Transverse colon (tissue), 4 donors: ENCODE measurements around the gene PTH1R. TPM values are rescaled to one million over a fixed set of nuclear protein-coding genes. Genes with fewer than 3 reads are reported as not detected.

Source experiments
- DNase-seq: peaks from one replicate; pipeline ENCODE4 v3.0.0-alpha.2; 2019
- H3K27ac ChIP-seq, 4 donors: fragments of 200-600 bp; sonication (generic); 2 replicates each; pipeline ENCODE4 v1.5.1; 2016 to 2018; ENCODE audit warnings: inconsistent platforms in 4 of 4
- H3K27me3 ChIP-seq: fragments of 200-600 bp; sonication (generic); 2 replicates; pipeline ENCODE4 v1.5.1; 2017; ENCODE audit warnings: inconsistent platforms
- H3K36me3 ChIP-seq, 4 donors: fragments of 200-600 bp; sonication (generic); 2 replicates each; pipeline ENCODE4 v1.5.1; 2017 to 2019; ENCODE audit warnings: inconsistent platforms in 4 of 4
- H3K4me1 ChIP-seq, 4 donors: fragments of 200-600 bp; sonication (generic); 2 replicates each; pipeline ENCODE4 v1.5.1; 2017 to 2020; ENCODE audit warnings: inconsistent platforms in 4 of 4
- H3K4me3 ChIP-seq, 4 donors: fragments of 200-600 bp; sonication (generic); 1 replicate in 1 of 4; 2 replicates in 3 of 4; pipeline versions ENCODE4 v1.5.1 to v1.6.1; 2017 to 2019; ENCODE audit warnings: inconsistent platforms in 4 of 4
- H3K9me3 ChIP-seq, 2 donors: fragments of 200-600 bp; sonication (generic); 2 replicates each; pipeline ENCODE4 v1.5.1; 2017 to 2019; ENCODE audit warnings: inconsistent platforms in 2 of 2
- EP300 ChIP-seq: sonication (generic); formaldehyde crosslinking; IDR thresholded peaks from one replicate; pipeline ENCODE4 v1.6.1; 2017; ENCODE audit warnings: antibody characterized with exemption, low read depth
- POLR2A ChIP-seq: fragments of 450-650 bp; IDR thresholded peaks from one replicate; pipeline ENCODE4 v1.6.1; 2016; ENCODE audit warnings: antibody characterized with exemption, mild to moderate bottlenecking, moderate library complexity
- POLR2AphosphoS5 ChIP-seq, 3 donors: sonication (generic); formaldehyde crosslinking; IDR thresholded peaks; one replicate each; pipeline ENCODE4 v1.6.1; 2016; ENCODE audit warnings: antibody characterized with exemption in 3 of 3
- WGBS, 2 donors: methylation state at CpG; one replicate each; pipeline ENCODE4 v1.1.5; 2018; ENCODE audit warnings: low coverage in 1 of 2; 5-methylcytosine and 5-hydroxymethylcytosine counted together
- in situ Hi-C, 4 donors: fragments of 200-750 bp; cut with MboI; loops; one replicate each; pipeline versions ENCODE4 v1.15.0 to v1.15.1; 2017; ENCODE audit warnings: low sequenced_read_pairs in 3 of 4, low pct_ligation_motif_present in 1 of 4, low pct_unique_long_range_greater_than_20kb in 1 of 4
- intact Hi-C: fragments of 100-400 bp; cut with DNase I; formaldehyde crosslinking; loops from one replicate; pipeline ENCODE4 v1.15.1; 2023; ENCODE audit warnings: low total_unique reads
- total RNA-seq, 4 donors: library from RNA; depleted of rRNA; stranded (reverse); fragments of >200 nt; gene quantifications; one replicate each; pipeline ENCODE4 v1.1.0, GENCODE V29; 2016
- TF ChIP-seq, protein P1 (sequence below), 5 experiments: fragments of 200-600 bp in 3 of 5; fragments of 450-650 bp in 2 of 5; sonication (generic) in 3 of 5; IDR thresholded peaks; 1 replicate in 2 of 5; 2 replicates in 3 of 5; pipeline ENCODE4 v1.5.1; 2016 to 2017; ENCODE audit warnings: antibody characterized with exemption in 5 of 5, inconsistent platforms in 3 of 5, mild to moderate bottlenecking in 2 of 5, moderate library complexity in 1 of 5

The PTH1R gene
- total RNA-seq, 4 donors from 2014 or later, result 0.60 to 2.5 (median 1.4) TPM; not detected in 1

DNA sequence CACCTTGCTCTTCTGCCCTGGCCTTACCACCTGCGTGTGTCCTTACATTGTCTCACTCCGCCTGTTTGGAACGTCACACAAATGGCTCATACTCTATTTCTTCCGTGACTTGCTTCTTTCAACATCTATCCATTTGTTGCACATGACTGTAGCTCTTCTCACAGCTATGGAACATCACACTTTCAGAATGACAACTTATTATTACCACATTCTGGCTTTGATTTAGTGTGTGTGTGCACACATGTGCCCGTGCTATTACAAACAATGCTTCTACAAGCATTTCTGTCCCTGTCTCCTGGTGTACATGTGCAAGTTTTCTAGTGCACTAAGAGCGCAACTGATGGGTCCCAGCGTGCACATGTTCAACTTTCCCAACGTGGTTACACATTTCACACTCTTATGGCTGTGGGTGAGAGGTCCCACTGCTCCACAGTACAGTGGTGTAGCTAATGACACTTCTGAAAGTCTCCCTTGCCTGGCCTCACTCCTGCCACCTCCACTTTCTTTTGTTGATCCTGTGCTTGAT is 37.8 kb downstream of the PTH1R start:
- Histone ChIP-seq H3K36me3 (peaks cover 0 to 23% (median 2%) of the 10 kb centered on the region in 4 donors), H3K4me3 (no peak overlapping the region), H3K27ac (no peak overlapping the region), H3K27me3 (no peaks in the 10 kb centered on the region), H3K4me1 (peaks cover 0 to 9% (median 5%) of the 10 kb centered on the region in 4 donors), H3K9me3 (no peaks in the 10 kb centered on the region)
- in situ Hi-C loops, result no loop called here
- no peak for TF ChIP-seq POLR2AphosphoS5 (IDR thresholded peaks at IDR 0.05)
- no peak for TF ChIP-seq POLR2A
- DNase-seq, result no peak
- 75 to 77% methylated on average over 7 to 8 of the region's 8 CpGs for WGBS, 2 donors
- intact Hi-C loops, result no loop called here

DNA sequence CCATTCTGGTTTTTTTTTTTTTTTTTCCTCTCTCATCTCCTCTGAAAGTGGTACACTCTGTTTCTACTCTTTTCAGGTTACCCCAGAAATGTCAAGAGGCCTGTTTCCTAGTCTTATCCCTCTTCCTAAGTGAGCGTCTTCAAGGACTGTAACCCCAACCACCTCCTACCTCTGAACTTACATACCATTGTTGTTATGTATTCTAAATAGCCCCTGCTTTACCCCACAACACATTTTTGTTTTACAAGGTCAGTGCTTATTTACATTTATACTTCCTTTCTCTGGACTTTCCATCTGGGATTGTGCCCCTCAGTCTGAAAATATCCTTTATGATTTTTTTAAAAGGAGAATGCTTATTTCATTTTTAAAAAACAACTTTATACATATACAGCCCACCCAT is 38.8 kb downstream of the PTH1R start:
- WGBS, 2 donors, result 88 to 96% methylated on average over 1 of the region's 1 CpG
- no peak for DNase-seq
- H3K27me3 ChIP-seq, result no peaks in the 10 kb centered on the region
- H3K27ac ChIP-seq, result no peak overlapping the region
- TF ChIP-seq, protein P1, sequence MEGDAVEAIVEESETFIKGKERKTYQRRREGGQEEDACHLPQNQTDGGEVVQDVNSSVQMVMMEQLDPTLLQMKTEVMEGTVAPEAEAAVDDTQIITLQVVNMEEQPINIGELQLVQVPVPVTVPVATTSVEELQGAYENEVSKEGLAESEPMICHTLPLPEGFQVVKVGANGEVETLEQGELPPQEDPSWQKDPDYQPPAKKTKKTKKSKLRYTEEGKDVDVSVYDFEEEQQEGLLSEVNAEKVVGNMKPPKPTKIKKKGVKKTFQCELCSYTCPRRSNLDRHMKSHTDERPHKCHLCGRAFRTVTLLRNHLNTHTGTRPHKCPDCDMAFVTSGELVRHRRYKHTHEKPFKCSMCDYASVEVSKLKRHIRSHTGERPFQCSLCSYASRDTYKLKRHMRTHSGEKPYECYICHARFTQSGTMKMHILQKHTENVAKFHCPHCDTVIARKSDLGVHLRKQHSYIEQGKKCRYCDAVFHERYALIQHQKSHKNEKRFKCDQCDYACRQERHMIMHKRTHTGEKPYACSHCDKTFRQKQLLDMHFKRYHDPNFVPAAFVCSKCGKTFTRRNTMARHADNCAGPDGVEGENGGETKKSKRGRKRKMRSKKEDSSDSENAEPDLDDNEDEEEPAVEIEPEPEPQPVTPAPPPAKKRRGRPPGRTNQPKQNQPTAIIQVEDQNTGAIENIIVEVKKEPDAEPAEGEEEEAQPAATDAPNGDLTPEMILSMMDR (IDR thresholded peaks at IDR 0.05), result no peak
- TF ChIP-seq POLR2A, result no peak
- no peak for TF ChIP-seq POLR2AphosphoS5 (IDR thresholded peaks at IDR 0.05)
- intact Hi-C loops, result no loop called here
- H3K4me3 ChIP-seq, result no peak overlapping the region
- in situ Hi-C loops, result no loop called here
- H3K4me1 ChIP-seq, result peaks cover 0 to 9% (median 5%) of the 10 kb centered on the region in 4 donors
- H3K9me3 ChIP-seq, result no peaks in the 10 kb centered on the region
- H3K36me3 ChIP-seq, result peaks cover 0 to 32% (median 7%) of the 10 kb centered on the region in 4 donors

DNA sequence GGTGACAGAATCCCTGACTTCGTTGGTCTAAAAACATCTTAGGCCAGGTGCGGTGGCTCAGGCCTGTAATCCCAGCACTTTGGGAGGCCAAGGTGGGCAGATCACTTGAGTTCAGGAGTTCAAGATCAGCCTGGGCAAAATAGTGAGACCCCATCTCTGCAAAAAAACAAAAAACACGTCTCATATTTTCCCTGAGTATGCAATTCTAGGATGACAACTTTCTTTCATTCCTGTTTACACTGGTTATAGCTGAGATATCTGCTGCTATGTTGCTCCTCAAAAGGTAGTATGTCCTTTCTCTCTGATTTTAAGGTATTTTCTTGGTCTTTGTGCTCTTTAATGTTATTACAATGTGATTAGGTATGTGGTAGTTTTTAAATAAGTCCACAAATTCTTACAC is 39.3 kb downstream of the PTH1R start:
- no peak for TF ChIP-seq POLR2AphosphoS5 (IDR thresholded peaks at IDR 0.05)
- TF ChIP-seq EP300, result no peak
- no peak for TF ChIP-seq POLR2A
- TF ChIP-seq, protein P1 (IDR thresholded peaks at IDR 0.05), result no peak

DNA sequence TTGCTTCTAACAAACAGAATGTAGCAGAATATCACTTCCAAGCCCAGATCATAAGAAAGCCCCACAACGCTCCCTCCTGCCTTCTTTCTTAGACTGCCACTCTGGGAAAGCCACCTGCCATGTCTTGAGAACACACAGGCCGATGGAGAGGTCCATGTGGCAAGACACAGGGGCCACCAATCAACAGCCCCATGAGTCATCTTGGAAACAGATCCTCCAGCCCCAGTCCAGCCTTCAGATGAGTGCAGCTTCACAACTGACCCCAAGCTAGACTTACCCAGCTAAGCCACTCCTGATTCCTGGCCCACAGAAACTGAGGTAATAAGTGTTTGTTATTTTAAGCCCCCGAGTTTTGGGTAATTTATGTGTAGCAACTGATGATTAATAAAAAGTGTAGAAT is 39.7 kb downstream of the PTH1R start:
- H3K4me3 ChIP-seq, result no peak overlapping the region
- no peaks in the 10 kb centered on the region for H3K27me3 ChIP-seq
- H3K9me3 ChIP-seq, result no peaks in the 10 kb centered on the region
- TF ChIP-seq EP300, result no peak
- peaks cover 0 to 42% (median 11%) of the 10 kb centered on the region in 4 donors for H3K36me3 ChIP-seq
- WGBS, 2 donors, result 98 to 100% methylated on average over 3 of the region's 3 CpGs
- intact Hi-C loops (no loop called here), in situ Hi-C loops (no loop called here)
- no peak for DNase-seq
- peaks cover 0 to 9% (median 5%) of the 10 kb centered on the region in 4 donors for H3K4me1 ChIP-seq
- H3K27ac ChIP-seq, result no peak overlapping the region

More for the DNA sequence above, 39.3 kb downstream of the PTH1R start:
- Histone ChIP-seq H3K36me3 (peaks cover 0 to 37% (median 9%) of the 10 kb centered on the region in 4 donors), H3K27ac (no peak overlapping the region), H3K4me3 (no peak overlapping the region), H3K27me3 (no peaks in the 10 kb centered on the region), H3K9me3 (no peaks in the 10 kb centered on the region), H3K4me1 (peaks cover 0 to 9% (median 5%) of the 10 kb centered on the region in 4 donors)
- DNase-seq, result no peak
- intact Hi-C loops (no loop called here), in situ Hi-C loops (no loop called here)
- 92 to 96% methylated on average over 3 of the region's 3 CpGs for WGBS, 2 donors

DNA sequence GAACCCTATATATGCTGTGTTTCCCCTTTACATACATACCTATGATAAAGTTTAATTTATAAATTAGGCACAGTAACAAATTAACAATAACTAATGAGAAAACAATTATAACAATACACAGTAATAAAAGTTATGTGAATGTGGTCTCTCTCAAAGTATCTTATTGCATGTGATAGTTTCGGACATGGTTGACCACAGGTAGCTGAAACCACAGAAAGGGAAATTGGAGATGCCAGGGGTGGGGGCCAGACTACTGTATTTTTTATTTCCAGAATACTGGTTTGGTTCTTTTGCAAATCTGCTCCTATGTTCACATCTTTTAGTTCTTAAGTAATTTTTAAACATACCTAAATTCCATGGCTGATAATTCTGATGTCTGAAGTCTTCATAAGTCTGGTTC is 40.7 kb downstream of the PTH1R start:
- intact Hi-C loops (no loop called here), in situ Hi-C loops (no loop called here)
- TF ChIP-seq, protein P1 (IDR thresholded peaks at IDR 0.05), result no peak
- no peak for TF ChIP-seq POLR2AphosphoS5 (IDR thresholded peaks at IDR 0.05)
- TF ChIP-seq POLR2A, result no peak
- no peak for TF ChIP-seq EP300

More for the DNA sequence above, 40.7 kb downstream of the PTH1R start:
- H3K4me1 ChIP-seq, result peaks cover 0 to 8% (median 5%) of the 10 kb centered on the region in 4 donors
- H3K27me3 ChIP-seq, result no peaks in the 10 kb centered on the region
- H3K36me3 ChIP-seq, result peaks cover 0 to 50% (median 13%) of the 10 kb centered on the region in 4 donors
- no peaks in the 10 kb centered on the region for H3K9me3 ChIP-seq
- no peak for DNase-seq
- 85 to 92% methylated on average over 1 of the region's 1 CpG for WGBS, 2 donors
- no peak overlapping the region for H3K27ac ChIP-seq
- H3K4me3 ChIP-seq, result no peak overlapping the region
